AG10803 (cell line): ENCODE measurements around the gene CCDC126.
A peak's percentile ranks its signal among the peaks of the same experiment; 100 is the strongest.

Experiments
- DNase-seq: peaks from one replicate; pipeline ENCODE4 v3.0.0; 2010; ENCODE audit warnings: low read depth
- H3K4me3 ChIP-seq: 2 replicates; pipeline ENCODE4 v1.5.1; 2011; ENCODE audit warnings: mild to moderate bottlenecking, low read length, control low read depth
- TF ChIP-seq, protein P1 (sequence below): conservative IDR thresholded peaks from 2 replicates; pipeline ENCODE4 v1.5.1; 2011; ENCODE audit warnings: mild to moderate bottlenecking, low read length, control low read depth, inconsistent platforms

The CCDC126 gene

DNA sequence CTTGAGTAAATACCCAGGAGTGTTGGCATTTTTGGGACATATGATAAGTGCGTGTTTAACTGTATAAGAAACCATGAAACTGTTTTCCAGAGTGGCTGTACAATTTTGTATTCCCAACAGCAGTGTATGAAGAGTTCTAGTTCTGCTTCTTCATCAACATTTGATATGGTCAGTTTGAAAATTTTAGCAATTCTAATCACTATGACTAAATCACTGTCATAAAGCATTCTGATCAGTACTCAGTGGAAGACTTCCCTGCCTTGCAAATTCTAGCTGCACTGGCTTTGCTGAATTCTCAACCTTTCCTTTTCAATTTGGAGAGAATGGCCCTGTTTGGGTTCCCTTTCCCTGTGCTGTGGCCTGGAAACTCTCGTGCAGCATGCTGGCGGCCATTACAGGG is 64.2 kb downstream of the CCDC126 start:
- DNase-seq: no peak
- TF ChIP-seq, protein P1, sequence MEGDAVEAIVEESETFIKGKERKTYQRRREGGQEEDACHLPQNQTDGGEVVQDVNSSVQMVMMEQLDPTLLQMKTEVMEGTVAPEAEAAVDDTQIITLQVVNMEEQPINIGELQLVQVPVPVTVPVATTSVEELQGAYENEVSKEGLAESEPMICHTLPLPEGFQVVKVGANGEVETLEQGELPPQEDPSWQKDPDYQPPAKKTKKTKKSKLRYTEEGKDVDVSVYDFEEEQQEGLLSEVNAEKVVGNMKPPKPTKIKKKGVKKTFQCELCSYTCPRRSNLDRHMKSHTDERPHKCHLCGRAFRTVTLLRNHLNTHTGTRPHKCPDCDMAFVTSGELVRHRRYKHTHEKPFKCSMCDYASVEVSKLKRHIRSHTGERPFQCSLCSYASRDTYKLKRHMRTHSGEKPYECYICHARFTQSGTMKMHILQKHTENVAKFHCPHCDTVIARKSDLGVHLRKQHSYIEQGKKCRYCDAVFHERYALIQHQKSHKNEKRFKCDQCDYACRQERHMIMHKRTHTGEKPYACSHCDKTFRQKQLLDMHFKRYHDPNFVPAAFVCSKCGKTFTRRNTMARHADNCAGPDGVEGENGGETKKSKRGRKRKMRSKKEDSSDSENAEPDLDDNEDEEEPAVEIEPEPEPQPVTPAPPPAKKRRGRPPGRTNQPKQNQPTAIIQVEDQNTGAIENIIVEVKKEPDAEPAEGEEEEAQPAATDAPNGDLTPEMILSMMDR: no peak
- no peak overlapping the region for H3K4me3 ChIP-seq

GRCh38 chr7:23662124-23662983 is 65.2 kb downstream of the CCDC126 start:
- no peak overlapping the region for H3K4me3 ChIP-seq
- peak; percentile 24 for DNase-seq
- TF ChIP-seq, protein P1: no peak

DNA sequence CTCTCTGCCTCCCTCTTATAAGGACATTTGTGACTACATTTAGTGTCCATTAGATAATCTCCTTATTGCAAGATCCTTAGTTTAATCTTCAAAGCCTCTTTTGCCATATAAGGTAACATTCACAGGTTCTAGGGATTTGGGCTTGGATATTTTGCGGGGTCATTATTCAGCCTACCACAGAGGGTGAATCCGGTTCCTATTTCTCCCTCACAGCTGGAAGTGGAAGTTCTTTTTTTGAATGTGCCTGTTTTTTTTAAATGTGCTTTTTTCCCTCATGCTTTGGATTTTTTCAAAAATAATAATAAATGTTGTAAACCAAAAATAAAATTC is 65.8 kb downstream of the CCDC126 start:
- no peak for DNase-seq
- TF ChIP-seq, protein P1: no peak
- H3K4me3 ChIP-seq: no peak overlapping the region

DNA sequence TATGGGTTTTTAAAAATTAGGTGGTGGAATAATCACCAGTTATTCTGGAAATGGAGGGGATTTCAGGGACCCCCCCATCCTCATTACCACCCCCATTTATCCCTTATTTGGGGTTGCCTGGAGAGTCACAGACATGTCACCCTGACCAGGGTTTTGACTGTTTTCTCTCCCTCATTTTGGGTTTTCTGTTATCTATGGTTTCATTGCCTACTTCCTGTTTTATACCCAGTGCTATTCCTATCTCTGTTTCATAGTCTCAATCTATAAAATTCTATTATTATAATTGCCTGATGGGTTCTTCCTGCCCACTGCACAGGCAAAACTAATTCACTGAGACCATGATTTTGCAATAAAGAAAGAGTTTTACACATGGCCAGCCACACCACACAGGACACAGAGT is 66.9 kb downstream of the CCDC126 start:
- TF ChIP-seq, protein P1: no peak
- H3K4me3 ChIP-seq: no peak overlapping the region
- no peak for DNase-seq

- TF ChIP-seq, protein P1: no peak
- no peak for DNase-seq
- no peak overlapping the region for H3K4me3 ChIP-seq
Measured at GRCh38 chr7:23672033-23672432, 74.9 kb downstream of the CCDC126 start.

- peak within 1 kb of the TSS; percentile 54 for H3K4me3 ChIP-seq
- TF ChIP-seq, protein P1: peak; percentile 48
Measured at GRCh38 chr7:23679898-23680413, 82.8 kb downstream of the CCDC126 start, which contains the start of gene FAM221A. TSS of gene FAM221A (plus strand) at chr7:23680199. CDS start at chr7:23680219, 20 bp downstream.

More at GRCh38 chr7:23679898-23680413, 82.8 kb downstream of the CCDC126 start, which contains the start of gene FAM221A:
- peak; percentile 52 for DNase-seq
